Stimulated activated CD4-positive, alpha-beta T cell treated with anti-CD3 and anti-CD28 coated beads, Interleukin-15, amount 100 ng/mL, for 1 hour (primary cell): Measurements from ENCODE around the gene POTEG.
"Not testable (repeated sequence)": the region's sequence is repeated elsewhere in the genome, so short reads cannot be mapped to it uniquely, and the experiment has no call there.

Source experiments
- DNase-seq, 2 donors: peaks; one replicate each; pipeline ENCODE4 v3.0.0-alpha.2; 2020; ENCODE audit warnings: low read depth in 1 of 2, low spot score in 1 of 2

The POTEG gene

GRCh38 chr14:19374451-19374903 is 59.7 kb downstream of the POTEG start:
- not testable (repeated sequence) for DNase-seq

GRCh38 chr14:19372813-19373500 is 61.2 kb downstream of the POTEG start:
- not testable (repeated sequence) for DNase-seq

DNA sequence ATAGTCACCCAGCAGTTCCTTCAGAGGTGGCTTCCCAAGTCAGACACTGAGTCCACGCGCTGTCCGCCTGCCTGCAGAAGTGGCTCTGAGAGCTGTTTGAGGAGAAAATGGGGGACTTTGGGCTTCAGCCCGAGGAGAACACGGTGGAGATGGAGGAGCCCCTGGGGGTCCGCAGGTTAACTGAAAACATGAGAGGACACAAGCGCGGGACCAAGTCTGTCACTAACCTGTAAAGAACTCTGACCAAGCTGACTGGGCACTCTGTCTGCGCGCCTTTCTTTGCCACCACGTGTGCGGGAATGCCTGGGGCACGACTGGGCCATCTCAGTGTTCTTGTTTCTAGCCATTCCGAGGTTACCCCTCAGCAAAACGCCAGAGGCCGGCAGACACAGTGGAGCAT is 62.4 kb downstream of the POTEG start:
- not testable (repeated sequence) for DNase-seq

DNA sequence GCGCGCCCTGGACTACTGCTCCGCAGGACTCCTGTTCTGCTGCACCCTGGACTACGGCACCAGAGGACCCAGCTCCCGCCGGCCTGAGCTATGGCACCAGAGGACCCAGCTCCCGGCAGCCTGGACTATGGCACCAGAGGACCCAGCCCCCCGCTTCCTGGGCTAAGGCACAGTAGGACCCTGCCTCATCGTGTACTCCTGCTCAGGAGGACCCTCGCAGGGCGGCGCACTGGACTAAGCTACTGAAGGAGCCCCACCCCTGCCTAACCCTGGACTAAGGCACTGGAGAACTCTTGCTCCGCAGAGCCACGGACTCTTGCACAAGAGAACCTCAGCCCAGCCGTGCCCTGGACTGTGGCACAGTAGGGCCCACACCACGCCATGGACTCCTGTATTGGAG is 71.3 kb downstream of the POTEG start:
- not testable (repeated sequence) for DNase-seq

- not testable (repeated sequence) for DNase-seq
Measured at GRCh38 chr14:19362323-19362722, 71.8 kb downstream of the POTEG start.

- not testable (repeated sequence) for DNase-seq
Measured at GRCh38 chr14:19361636-19362253, 72.4 kb downstream of the POTEG start.

- not testable (repeated sequence) for DNase-seq
Measured at GRCh38 chr14:19360937-19361635, 73.1 kb downstream of the POTEG start.
